ENCODE results near the gene SERINC3.

DNA sequence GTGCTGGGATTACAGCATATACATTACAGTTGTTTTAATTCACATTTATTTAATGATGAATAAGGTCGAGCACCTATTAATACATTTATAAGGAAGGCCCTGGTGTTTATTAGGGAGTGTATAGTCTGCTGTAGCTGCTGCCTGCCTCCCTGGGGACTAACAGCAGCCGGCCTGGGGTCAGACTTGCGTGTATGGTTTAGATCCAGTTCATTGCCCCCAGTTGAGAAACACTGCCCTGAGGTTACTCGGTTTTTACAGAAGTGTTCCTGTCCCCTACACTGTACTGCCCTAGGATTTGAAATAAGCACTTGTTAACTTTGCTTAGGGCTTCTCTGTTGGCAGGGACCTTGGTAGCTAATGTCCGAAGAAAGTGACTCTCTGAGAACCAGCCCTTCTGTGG lies 42.2 kb downstream of the SERINC3 start:
- no peak for TF ChIP-seq POLR2A (IDR thresholded peaks at IDR 0.05)
- no peak for TF ChIP-seq CTCF (IDR thresholded peaks at IDR 0.05)

All from adrenal gland (tissue), 5 donors.